Measurements from ENCODE around the gene HSPA1A. TPM values are rescaled to one million over a fixed set of nuclear protein-coding genes. Genes with fewer than 3 reads are reported as not detected.

The HSPA1A gene
- total RNA-seq: 56.6 TPM

DNA sequence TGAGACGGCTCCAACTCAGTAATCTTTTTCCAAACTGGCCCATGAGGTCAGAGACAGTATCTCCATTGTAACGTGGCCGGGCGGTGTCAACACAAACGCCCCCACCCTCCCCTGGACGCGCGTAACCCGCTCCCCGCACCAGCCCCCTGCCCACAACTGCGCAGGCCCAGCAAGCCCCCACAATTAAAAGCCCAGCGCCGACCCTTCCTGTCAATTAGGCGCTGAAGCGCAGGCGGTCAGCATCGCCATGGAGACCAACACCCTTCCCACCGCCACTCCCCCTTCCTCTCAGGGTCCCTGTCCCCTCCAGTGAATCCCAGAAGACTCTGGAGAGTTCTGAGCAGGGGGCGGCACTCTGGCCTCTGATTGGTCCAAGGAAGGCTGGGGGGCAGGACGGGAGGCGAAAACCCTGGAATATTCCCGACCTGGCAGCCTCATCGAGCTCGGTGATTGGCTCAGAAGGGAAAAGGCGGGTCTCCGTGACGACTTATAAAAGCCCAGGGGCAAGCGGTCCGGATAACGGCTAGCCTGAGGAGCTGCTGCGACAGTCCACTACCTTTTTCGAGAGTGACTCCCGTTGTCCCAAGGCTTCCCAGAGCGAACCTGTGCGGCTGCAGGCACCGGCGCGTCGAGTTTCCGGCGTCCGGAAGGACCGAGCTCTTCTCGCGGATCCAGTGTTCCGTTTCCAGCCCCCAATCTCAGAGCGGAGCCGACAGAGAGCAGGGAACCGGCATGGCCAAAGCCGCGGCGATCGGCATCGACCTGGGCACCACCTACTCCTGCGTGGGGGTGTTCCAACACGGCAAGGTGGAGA, at the start of gene HSPA1A, which contains the start of gene HSPA1L:
HSPA1A (plus strand) TSS at position 519 of the 814 bp plus-strand sequence; CDS start at position 733, 214 bp downstream.
HSPA1L (minus strand) TSS at position 259 of the 814 bp plus-strand sequence. CDS start 3,311 bp downstream, outside the sequence.
- peak; percentile 71 for ATAC-seq

DNA sequence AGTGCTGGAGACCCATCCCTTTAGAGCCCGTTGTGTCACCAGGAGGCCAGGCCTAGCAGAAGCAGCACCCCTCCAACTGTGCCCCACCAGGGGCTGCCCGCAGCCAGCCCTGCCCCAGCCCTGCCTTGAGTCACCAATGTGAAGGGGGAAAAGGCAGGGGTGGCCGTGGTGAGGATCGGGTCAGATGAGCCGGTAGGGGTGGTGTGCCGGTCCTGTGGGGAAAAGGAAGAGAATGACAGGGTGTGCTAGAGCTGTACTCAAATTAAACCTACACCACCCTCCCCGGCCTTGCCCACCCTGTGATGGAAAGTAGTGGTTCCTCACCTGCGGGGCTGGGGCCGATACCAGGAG, 49.8 kb upstream of the HSPA1A start:
- no peak for ATAC-seq

DNA sequence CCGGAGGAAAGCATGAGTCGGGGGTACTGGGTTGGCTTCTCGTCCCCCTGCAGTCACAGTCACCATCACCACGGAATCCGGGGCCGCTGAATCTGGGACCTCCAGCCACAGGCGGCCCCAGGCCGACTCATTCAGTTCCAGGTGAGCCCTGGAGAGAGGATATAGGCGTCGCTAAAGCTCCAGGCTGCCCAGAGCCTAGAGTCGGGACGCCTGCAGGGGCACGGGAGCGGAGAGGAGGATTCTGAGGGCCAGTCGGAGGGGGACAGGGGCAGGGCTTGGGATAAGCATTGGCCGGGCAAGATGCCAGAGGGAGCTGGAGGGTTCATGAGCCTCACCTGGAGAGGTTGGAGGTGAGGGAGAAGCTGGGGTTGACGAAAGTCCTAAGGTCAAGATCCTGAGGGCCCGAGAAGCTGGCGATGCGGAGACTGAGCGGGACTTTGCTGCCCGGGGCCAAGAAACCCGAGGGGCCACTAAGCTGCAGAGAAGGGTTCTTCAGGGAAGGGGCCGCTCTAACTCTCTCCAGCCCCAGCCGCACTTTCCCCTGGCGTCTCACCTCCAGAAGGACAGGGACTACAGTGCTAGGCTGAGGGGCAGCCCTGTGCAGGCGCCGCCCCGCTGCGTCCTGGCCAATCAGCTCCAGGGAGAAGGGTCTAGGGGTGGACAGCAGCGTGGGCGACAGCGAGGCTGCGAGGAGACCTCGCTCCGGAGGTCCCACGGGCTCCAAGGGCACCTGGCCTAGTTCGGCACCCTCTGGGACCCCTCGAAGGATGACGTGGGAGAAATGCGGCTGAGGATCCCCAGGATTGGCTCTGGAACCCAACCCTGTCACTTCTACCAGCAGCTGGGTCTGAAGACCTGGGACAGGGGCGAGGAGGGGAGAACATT, 49.2 kb upstream of the HSPA1A start:
- no peak for ATAC-seq

DNA sequence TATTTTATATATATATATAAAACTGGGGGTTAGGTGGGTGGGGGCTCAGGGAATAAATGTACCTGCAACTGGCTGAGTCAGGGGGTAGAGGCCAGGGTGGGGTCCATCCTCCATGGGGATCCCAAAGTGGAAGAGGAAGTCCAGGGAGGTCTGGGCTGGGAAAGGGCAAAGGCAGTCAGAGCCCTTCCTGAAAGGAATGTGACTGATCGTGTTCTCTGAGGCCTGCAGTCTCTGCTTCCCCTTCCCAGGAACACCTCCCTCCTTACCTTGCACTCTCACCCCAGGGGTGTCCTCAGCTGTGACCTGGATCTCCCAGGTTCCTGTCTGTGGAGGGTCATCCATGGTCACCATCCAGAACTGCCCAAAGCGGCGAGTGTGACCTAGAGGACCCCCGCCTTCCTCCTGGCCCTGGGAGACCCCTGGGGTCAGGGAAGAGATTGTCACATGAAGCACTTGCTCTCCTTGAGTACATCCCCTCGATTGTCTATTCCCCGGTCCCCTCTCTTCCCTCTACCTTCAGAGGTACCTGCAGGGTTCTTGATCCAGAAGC, 48.2 kb upstream of the HSPA1A start:
- no peak for ATAC-seq

DNA sequence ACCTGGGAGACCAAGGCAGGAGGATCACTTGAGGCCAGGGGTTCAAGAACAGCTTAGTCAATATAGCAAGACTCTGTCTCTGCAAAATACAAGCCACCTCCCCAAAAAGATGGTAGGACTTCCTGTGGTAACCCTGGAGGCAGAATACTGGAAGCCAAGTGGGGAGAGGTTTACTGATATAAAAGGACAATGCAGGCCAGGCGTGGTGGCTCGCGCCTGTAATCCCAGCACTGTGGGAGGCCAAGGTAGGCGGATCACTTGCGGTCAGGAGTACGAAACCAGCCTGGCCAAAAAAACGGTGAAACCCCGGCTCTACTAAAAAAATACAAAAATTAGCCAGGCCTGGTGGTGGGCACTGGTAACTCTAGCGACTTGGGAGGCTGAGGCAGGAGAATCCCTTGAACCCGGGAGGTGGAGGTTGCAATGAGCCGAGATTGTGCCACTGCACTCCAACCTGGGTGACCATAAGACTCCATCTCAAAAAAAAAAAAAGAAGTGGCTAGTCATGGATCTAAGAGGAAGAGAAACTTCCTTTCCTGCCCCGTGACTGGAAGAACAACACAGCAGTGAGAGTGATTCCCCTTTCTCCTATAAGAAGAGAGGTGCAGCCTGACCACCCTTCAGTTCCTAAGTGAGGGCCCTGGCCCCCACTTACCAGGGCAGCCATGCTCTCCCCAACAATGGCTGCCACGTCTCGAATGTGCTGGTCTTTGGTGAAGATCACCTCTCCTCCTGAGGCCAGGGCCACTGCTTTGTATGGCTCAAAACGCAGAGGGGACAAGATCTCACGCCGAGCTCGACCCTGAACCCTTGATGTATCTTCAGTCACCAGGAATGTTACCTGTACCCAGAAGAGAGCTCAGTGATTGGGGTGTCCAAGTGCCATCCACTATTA, 46.7 kb upstream of the HSPA1A start:
- ATAC-seq: no peak

DNA sequence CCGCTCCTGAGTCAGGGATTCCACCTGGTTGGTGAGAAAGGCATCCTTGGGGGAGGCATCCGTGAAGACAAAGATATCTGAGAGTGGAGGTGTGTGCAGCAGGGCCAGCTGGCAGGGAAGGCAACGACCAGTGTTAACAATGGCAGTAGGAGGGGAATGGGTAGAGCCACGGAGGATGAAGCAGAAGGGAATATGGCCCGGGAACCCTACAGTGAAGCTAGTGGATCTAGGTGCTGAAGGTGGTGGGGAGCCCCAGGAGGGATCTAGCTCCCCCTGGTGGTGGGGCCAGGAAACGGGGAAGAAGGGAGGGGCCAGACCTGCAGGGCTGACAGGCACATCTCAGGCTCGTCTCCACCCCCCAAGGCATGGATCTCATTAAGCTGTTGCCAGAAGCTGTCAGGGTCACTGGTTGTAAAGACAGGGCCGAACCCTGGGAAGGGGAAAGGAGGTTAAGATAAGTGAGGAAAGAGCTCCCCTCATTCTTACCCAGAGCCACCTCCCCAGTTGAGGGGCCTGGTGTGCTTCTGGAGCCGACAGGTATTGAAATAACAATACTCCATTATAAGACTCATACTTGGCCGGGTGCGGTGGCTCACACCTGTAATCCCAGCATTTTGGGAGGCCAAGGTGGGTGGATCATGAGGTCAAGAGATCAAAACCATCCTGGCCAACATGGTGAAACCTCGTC, 45.5 kb upstream of the HSPA1A start:
- peak; percentile 87 for ATAC-seq

DNA sequence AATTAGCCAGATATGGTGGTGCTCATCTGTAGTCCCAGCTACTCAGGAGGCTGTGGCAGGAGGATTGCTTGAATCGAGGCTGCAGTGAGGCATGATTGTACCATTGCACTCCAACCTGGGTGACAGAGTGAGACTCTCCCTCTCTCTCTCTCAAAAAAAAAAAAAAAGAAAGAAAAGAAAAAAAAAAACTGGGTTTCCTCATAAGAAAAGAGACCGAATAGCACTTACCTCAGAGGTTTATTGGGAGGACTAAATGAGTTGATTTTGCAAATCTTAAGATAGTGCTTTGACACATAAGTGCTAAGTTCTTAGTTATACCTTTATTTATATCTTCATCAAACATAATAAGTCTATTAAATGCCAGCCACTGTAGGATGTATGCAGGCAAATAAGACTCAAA, 44.5 kb upstream of the HSPA1A start:
- ATAC-seq: no peak

DNA sequence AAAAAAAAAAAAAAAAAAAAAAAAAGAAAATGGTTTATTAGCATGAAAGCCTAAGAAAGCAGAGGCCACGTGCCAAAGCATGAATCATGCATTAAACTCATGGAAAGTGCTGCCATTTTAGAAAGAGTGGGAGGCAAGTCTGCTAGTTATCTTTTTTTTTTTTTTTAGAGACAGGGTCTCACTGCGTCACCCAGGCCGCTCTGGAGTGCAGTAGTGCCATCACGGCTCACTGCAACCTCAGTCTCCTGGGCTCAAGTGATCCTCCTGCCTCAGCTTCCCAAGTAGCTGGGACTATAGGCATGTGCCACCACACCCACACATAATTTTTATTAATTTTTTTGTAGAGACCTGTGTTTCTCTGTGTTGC, 43.4 kb upstream of the HSPA1A start:
- no peak for ATAC-seq

DNA sequence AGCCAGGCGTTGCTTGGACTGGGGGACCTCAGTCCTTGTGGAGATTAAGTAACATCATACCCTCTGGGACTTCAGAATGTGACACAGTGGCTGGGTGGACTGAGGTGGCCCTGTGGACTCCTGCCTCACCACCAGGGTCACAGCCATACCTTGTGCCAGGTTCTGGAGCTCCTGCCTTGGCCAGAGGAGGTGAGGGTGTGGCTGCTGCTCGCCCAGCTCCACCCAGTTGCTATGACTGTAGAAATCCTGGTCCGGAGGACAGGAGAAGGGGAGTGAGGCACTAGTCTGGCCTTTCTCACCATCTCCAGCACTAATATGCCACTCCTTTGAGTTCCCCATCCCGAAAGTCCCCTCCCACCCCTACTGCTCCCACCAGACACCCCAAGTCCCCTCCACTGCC, 40.2 kb upstream of the HSPA1A start:
- ATAC-seq: peak; percentile 67

DNA sequence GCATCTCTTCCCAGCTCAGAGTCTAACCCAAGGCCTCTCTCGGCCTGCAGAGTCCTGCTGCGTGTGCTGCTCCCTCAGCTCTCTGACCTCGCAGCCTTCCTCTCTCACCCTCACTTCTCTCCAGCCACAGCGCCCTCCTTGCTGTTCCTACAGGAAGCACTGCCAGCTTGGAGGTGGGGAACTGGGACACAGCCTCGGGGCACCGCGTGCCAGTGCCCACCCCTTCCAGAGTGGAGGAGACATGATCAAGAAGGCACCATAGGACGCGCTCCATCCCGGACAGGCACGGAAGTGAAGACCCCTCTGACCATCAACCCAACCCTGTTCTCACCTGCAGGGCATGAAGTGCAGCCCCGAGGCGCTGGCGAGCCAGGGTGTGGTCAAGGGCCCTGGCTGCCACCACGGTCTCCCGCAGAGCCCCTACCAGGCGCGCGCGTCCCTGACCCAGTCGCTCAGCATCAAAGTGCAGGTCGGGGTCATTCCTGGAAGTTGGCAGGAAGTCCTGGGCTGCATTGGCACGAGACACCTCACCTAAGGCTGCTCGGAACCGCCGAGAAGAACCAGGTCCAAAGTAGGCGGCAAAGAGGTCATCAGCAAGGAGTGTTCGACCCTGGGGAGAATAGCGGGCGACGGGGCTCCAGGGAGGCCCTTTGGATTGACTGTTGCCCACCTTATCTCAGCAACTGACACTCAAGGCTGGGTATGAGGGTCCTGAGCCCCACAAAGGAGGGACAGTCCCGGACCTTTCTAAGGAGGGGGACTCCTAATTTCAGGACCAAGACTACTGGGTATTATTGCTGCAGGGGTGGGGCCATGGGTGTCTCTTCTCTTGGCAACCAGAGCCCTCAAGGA, 39.5 kb upstream of the HSPA1A start:
- ATAC-seq: no peak

DNA sequence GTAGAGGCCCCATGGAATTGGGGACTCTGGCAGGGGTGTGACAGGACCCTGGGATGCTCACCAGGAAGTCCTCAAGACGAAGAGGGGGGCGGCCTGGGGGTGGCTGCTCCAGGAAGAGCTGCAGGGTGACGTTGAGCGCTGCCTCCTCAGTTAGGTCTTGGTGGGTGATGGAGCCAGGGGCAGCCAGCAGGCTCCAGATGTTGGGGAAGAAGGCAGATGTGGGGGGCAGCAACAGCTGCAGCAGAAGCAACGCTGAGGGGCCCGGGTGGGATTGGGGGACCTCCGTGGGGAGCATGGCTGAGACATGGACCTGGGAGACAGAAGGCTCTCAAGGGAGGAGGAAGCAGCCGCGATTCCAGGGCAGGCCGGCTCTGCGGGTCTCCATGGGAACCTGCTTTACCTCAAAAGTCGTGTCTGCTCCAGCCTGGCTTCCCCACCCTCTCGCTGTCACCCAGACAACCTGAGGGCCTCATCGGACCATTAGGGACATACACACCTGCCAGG, 38.8 kb upstream of the HSPA1A start:
- peak; percentile 1 for ATAC-seq

DNA sequence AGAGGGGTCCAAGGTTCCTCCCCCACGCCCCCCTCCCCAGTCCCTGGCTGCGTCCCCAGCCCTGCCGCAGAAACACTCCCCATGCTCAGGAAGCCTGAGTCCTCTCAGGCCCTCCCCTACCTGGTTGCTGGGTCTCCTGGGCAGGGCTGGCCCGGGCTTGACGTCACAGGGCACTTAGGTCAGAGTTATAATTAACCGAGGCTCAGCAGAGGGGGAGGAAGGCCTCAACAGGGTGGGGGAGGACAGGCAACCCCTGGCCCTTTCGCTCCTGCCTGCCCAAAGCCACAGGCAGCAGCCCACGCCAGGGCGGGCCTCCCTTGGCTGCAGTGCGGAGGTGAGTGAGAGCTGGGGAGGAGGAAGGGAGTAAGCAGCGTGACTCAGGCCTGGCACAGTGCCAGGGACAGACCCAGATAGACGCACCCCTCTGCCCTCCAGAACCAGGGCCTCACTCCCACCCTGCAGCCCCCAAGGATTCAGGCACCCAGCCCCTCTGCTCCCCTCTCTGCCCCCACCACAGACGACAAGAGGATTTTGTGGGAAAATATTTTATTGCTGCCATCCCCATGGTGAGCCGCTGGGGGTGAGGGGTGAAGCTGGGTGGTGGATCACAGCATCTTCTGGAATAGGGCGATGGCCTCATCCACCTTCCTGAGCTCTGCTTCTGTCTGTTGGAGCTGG, 38.2 kb upstream of the HSPA1A start, which contains the start of gene VWA7:
VWA7 (minus strand) TSS at position 340 of the 678 bp plus-strand sequence. CDS start 549 bp downstream, outside the sequence.
- ATAC-seq: peak; percentile 73

DNA sequence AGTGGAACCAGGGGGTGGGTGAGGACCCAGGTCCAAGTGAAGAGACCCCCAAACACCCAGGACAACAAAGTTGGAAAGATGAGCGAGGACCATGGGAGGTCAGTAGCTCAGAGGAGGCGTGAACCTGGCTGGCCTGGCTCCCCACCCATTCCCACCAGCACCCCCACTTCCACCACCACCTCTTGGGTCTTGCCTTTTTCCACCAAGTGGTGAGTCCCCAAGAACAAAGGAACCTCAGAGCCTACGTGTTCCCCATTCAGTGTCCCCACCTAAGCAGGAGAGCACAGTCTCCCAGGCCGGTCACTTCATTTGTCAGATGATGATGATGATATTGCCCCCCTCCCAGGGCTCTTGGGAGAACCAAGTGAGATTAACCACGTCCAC, 37.7 kb upstream of the HSPA1A start:
- no peak for ATAC-seq

DNA sequence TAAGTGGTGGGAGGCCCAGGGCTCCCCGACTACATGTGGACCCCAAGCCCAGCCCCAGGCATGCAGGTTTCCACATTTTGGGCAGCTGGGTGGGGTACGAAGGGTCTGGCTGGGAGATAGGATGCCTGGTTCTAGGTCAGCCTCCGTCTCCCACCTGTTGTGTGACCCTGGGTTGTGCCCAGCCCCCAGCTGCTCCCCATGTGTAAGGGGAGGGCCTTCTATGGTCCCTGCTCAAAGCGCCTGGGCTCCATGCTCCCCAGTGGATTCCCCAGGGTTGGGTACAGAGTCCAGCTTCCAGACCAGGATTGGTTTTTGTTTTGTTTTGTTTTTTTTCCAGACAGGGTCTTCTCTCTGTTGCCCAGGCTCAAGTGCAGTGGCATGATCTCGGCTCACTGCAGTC, 37.1 kb upstream of the HSPA1A start:
- ATAC-seq: no peak

DNA sequence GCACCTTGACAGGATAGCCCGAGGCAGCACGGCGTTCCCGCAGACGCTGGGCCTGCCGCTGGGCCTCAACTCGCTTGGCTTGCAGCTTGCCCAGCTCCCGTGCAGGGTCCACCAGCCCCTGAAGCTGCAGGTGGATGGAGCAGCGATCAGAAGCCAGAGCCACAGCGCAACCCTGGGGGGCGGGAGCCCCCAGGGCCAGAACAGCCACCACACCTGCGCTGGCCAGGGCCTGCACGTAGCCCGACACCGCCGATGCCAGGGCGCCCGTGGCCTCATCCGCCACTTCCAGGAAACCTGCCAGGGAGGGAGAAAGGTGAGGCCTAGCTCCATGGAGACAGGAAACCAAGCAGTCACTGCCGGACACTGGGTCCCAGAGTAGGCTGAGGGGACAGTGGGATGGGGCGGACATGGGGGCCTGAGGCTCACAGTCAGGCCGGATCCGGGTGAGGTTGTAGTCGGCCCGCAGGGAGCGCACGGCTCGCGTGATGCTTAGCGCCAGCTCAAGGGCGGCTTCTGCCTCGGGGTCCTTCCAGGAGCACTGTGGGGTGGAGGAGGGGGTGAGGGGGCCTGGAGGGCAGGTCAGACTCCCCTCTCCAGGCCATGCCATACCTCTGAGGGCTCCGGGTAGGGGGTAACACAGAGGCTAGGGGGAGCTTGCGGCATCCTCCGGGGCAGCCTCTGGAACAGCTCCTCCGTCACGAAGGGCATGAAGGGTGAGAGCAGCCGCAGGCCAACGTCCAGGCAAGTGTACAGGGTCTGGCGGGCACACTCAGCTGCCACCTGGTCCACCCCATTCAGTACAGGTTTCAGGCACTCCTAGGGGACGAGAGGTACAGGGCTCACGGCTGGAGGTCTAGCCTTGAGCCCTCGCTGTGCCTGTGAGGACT, 36.1 kb upstream of the HSPA1A start:
- no peak for ATAC-seq

DNA sequence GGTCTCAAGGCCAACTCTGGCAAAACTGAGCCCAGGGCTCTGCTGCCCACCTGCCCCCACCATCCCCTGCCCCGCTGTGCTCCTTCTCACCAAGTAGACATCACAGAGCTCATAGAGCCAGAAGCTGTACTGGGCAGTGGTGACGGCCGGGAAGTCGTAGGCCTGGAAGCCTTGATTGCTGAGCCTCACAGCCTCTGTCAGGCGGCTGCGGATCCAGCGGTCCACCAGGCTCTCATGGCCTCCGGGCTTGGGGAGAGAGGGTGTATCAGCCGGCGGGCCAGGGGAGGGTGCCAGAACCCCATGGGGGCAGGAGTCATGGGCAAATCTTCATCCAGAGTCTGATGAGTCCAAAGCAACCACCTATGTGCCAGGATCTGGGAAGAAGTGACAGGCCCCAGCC, 35.4 kb upstream of the HSPA1A start:
- no peak for ATAC-seq

DNA sequence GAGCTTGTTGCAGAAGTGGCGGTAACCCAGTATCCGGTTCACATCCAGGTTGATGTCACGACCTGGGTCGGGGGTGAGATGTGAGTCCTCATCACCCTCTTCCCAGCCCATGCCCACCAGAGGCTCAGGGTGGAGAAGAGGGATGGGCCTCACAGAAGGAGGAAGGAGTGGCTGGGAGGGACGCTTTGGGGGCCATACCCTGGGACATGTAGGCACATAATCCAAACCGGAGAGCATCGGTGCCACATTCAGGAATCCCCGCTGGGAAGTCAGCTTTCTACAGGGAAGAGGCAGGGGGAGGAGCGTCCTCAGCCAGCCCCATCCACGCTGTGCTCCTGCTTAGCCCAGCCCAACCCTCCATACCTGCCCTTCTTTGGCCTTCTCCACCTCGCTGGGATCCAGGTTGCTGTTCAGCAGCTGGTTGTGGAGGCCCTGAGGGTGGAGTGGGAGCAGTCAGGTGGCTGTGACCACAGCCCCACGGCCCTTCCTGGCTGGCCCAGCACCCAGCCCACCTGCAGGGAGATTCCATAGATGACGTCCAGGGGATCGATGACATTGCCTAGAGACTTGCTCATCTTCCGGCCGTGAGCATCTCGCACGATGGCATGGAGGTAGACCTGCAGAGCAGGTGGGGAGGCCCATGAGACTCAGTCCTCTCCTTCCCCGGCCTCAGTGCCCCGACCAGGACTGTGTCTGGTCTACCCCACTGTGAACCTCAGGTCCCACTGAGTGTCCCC, 34.7 kb upstream of the HSPA1A start:
- no peak for ATAC-seq

Measured in esophagus mucosa (tissue), 1 donor.